GM12878 (cell line): ENCODE results near the gene CDK17. TPM values are rescaled to one million over a fixed set of nuclear protein-coding genes. Genes with fewer than 3 reads are reported as not detected.

Source experiments
- ATAC-seq: fragments of 200-7000 bp; cut with Tn5 transposase; 3 replicates; pipeline ENCODE4 v1.9.1; 2020; ENCODE audit warnings: mild to moderate bottlenecking, moderate library complexity
- BruUV-seq: library from RNA; stranded (reverse); fragments of 400-500 nt; replicated peaks from 2 replicates; lab custom pipeline; 2021; lab: Mats Ljungman, UMichigan
- CTCF ChIA-PET: fragments of 300-600 bp; sonication (Branson Sonifier 250); formaldehyde crosslinking; extraction: SDS; loops from one replicate; lab custom pipeline; 2021; ENCODE audit warnings: inconsistent platforms; lab: Yijun Ruan, JAX
- POLR2A ChIA-PET: fragments of 350-600 bp; formaldehyde crosslinking; extraction: SDS; loops from one replicate; lab custom pipeline; 2021; ENCODE audit warnings: inconsistent platforms; lab: Charles Lee
- RAD21 ChIA-PET: fragments of 300-600 bp; sonication (Branson Sonifier 250); formaldehyde crosslinking; loops from one replicate; lab custom pipeline; 2023; ENCODE audit warnings: antibody characterized with exemption; ENCODE audit not compliant: unreplicated experiment; lab: Charles Lee
- SMC1A ChIA-PET: fragments of 300-600 bp; sonication (Branson Sonifier 250); formaldehyde crosslinking; loops from one replicate; lab custom pipeline; 2023; ENCODE audit not compliant: unreplicated experiment, uncharacterized antibody; lab: Charles Lee
- DNase-seq: peaks from one replicate; pipeline ENCODE4 v3.0.0-alpha.2; 2011; ENCODE audit warnings: low read depth, low spot score
- FAIRE-seq: peaks from 3 replicates; lab custom pipeline; 2011; peaks lifted over from hg19 to GRCh38; lab: Jason Lieb, UNC
- H2AFZ ChIP-seq: 2 replicates; pipeline ENCODE4 v1.6.0; 2011; ENCODE audit warnings: low read depth, low read length, control low read depth; ENCODE audit not compliant: control insufficient read depth
- H3K27ac ChIP-seq: 2 replicates; pipeline ENCODE4 v1.5.1; 2011; ENCODE audit warnings: control low read depth; ENCODE audit not compliant: control insufficient read depth, insufficient read depth
- H3K27me3 ChIP-seq, 2 experiments: replicated peaks in 1 of 2; 2 replicates each; pipeline versions ENCODE4 v1.6.0 to v1.6.1; 2011; ENCODE audit warnings: low read length in 1 of 2; ENCODE audit not compliant: control insufficient read depth in 2 of 2, insufficient read depth in 2 of 2
- H3K36me3 ChIP-seq, 2 experiments: 2 replicates each; pipeline ENCODE4 v1.5.1; 2011; ENCODE audit warnings: low read length in 1 of 2; ENCODE audit not compliant: control insufficient read depth in 2 of 2, insufficient read depth in 2 of 2
- H3K4me1 ChIP-seq: 2 replicates; pipeline ENCODE4 v1.6.1; 2011; ENCODE audit warnings: mild to moderate bottlenecking, low read length, moderate library complexity, mixed read lengths; ENCODE audit not compliant: control insufficient read depth, insufficient read depth
- H3K4me2 ChIP-seq: 2 replicates; pipeline ENCODE4 v1.6.0; 2011; ENCODE audit warnings: control low read depth; ENCODE audit not compliant: control insufficient read depth, insufficient read depth
- H3K4me3 ChIP-seq: fragments of 200-600 bp; sonication (generic); 2 replicates; pipeline ENCODE4 v1.5.1; 2016
- H3K79me2 ChIP-seq: 2 replicates; pipeline ENCODE4 v1.6.0; 2011; ENCODE audit warnings: low read length; ENCODE audit not compliant: control insufficient read depth, insufficient read depth
- H3K9ac ChIP-seq: 2 replicates; pipeline ENCODE4 v1.8.0; 2011; ENCODE audit warnings: low read length, control low read depth, mixed read lengths; ENCODE audit not compliant: control insufficient read depth, insufficient read depth
- H3K9me3 ChIP-seq: replicated peaks from 3 replicates; pipeline ENCODE4 v1.5.1; 2011; ENCODE audit warnings: mild to moderate bottlenecking, low read length; ENCODE audit not compliant: control insufficient read depth, insufficient read depth
- H4K20me1 ChIP-seq: 2 replicates; pipeline ENCODE4 v1.6.0; 2011; ENCODE audit not compliant: control insufficient read depth, insufficient read depth
- EZH2 ChIP-seq: IDR thresholded peaks from 2 replicates; pipeline ENCODE4 v1.6.1; 2012; ENCODE audit warnings: low read depth, mild to moderate bottlenecking, control low read depth, inconsistent platforms, low read length, borderline replicate concordance; ENCODE audit not compliant: control insufficient read depth
- GATAD2B ChIP-seq: fragments of 450-650 bp; conservative IDR thresholded peaks from 2 replicates; pipeline ENCODE4 v1.6.1; 2017; ENCODE audit warnings: low read depth, mild to moderate bottlenecking, moderate library complexity
- MEF2A ChIP-seq: IDR thresholded peaks from 2 replicates; pipeline ENCODE4 v1.6.1; 2011; ENCODE audit warnings: low read depth, mild to moderate bottlenecking, low read length, moderate library complexity; ENCODE audit not compliant: insufficient read depth
- MEF2B ChIP-seq: fragments of 450-650 bp; IDR thresholded peaks from 2 replicates; pipeline ENCODE4 v1.6.1; 2018; ENCODE audit warnings: mild to moderate bottlenecking, moderate library complexity; ENCODE audit not compliant: partially characterized antibody, poor library complexity, severe bottlenecking
- WGBS: methylation state at CpG from one replicate; pipeline ENCODE4 v1.1.6; 2016; ENCODE audit warnings: low lambda C conversion rate; ENCODE audit not compliant: insufficient replicate concordance, insufficient coverage; ENCODE audit errors: missing lambda C conversion rate; 5-methylcytosine and 5-hydroxymethylcytosine counted together
- in situ Hi-C: fragments of 300-500 bp; cut with MboI; formaldehyde crosslinking; loops from 9 replicates; pipeline ENCODE4 v1.14.3; 2018; ENCODE audit warnings: mixed read lengths
- intact Hi-C: fragments of 100-400 bp; cut with micrococcal nuclease; formaldehyde crosslinking; loops from one replicate; pipeline ENCODE4 v1.14.2; 2022; ENCODE audit not compliant: unreplicated experiment
- polyA plus RNA-seq, 11 experiments: library from polyadenylated mRNA; depleted of rRNA in 4 of 11; unstranded in 6 of 11; stranded (reverse) in 5 of 11; fragments of >200 nt; fragmentation: Nextera tagmentation in 4 of 11; fragmentation: Illumina TruSeq in 1 of 11; extraction: Ambion mirVana in 4 of 11; extraction: Trizol in 1 of 11; gene quantifications; 1 replicate in 1 of 11; 2 replicates in 10 of 11; pipeline versions ENCODE4 v1.2.1 to v1.2.3, GENCODE V29; 2011 to 2016; ENCODE audit warnings: inconsistent platforms in 2 of 11, missing spikeins in 2 of 11, low read depth in 1 of 11
- total RNA-seq, 4 experiments: library from RNA; depleted of rRNA in 3 of 4; stranded (reverse); fragments of >200 nt in 3 of 4; fragmentation: Illumina TruSeq in 1 of 4; extraction: Trizol in 1 of 4; gene quantifications; 2 replicates each; pipeline versions ENCODE4 v1.2.1 to v1.2.3, GENCODE V29; 2013 to 2021
- TF ChIP-seq, protein P1 (sequence below): fragments of 450-650 bp; formaldehyde crosslinking; IDR thresholded peaks from 2 replicates; pipeline ENCODE4 v1.4.0; 2020; ENCODE audit warnings: mild to moderate bottlenecking, moderate library complexity
- TF ChIP-seq, protein P2 (sequence below): fragments of 450-650 bp; IDR thresholded peaks from 2 replicates; pipeline ENCODE4 v1.6.1; 2017; ENCODE audit warnings: mild to moderate bottlenecking, moderate library complexity

The CDK17 gene
- total and polyA plus RNA-seq, 10 of the 15 experiments (the other 5 are each of a cell fraction or from before 2014, with no cell fraction given) = 5.6 to 45.6 (median 18.3) TPM

DNA sequence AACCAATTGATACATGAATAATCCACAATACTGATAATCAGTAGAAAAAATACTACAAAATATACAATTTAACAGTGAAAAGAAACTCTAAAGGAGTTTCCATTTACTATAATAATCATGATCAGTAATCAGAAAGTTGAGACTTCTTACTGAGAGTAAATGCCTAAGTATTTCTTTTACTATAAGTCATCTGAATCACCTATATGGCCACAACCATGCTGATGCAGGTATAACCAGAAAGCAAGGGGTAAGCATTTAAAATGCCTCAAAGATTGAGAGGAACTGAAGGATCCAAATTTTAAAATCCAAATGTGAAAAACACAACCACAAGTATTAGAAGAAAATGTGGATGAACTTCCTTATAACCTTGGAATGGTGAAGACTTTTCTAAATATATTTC, 23.4 kb downstream of the CDK17 start:
- intact Hi-C loops (no loop called here), in situ Hi-C loops (no loop called here)
- Histone ChIP-seq H3K79me2 (peaks cover 88% of the 10 kb centered on the region), H4K20me1 (no peaks in the 10 kb centered on the region), H3K4me3 (no peak overlapping the region), H3K9me3 (peaks cover 8% of the 10 kb centered on the region), H3K9ac (no peak overlapping the region), H3K4me2 (no peak overlapping the region), H3K36me3 (no peaks in the 10 kb centered on the region), H2AFZ (no peak overlapping the region), H3K27me3 (no peaks in the 10 kb centered on the region), H3K4me1 (peaks cover 18% of the 10 kb centered on the region), H3K27ac (no peak overlapping the region)
- BruUV-seq = no TSS peak
- ATAC-seq (peak; percentile 36; the same call in 2 of the 3 replicates), DNase-seq (no peak), FAIRE-seq (no peak)
- ChIA-PET RAD21 (no interaction called here), POLR2A (no interaction called here), CTCF (interaction anchor here (0.6 kb wide), 1 partner anchor 12 kb away, joined by 5 read pairs; no protein-coding TSS in a partner anchor), SMC1A (interaction anchor here (1.0 to 2.6 kb wide), 2 partner anchors 14 to 21 kb away, joined by 3 to 10 read pairs; no protein-coding TSS in a partner anchor)
- TF ChIP-seq MEF2A = no peak
- TF ChIP-seq, all 136 proteins: peak for 0

DNA sequence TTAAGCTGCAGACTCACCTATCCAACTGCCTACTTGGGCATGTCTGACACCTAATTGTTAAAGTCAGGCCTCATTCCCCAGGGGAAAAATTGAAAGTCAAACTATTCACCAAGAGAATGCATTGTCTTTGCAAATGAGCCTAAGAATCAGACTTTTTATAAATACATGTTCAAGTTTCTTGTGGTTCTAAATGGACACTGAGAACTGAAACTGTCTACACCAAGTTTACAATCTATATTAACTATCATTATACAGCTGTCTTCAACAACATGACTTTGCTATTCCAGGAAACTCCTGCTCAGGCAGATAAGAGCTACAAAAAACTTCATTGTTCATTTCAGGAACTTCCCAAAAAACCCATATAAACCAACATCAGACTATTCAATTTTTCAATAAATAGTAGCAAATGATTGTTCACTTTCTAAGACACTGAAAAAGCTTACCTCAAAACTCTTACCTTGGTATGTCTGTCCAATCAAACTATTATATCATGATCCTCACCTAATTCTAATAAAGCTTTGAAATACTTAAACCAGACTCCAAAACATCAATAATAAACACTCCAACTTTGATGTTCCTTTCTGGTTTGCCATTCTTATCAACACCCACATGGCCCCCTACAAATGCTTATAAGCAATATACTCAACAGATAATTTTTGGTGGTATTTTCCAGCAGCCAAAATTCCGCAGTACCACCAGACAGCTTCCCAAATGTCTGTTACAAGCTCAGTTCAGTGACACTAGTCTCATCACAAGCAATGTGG, 24.2 kb downstream of the CDK17 start:
- no peaks in the 10 kb centered on the region for H4K20me1 ChIP-seq
- H3K36me3 ChIP-seq = no peaks in the 10 kb centered on the region
- H2AFZ ChIP-seq = no peak overlapping the region
- 100% methylated on average over 1 of the region's 1 CpG for WGBS
- H3K4me3 ChIP-seq = no peak overlapping the region
- H3K9me3 ChIP-seq = peaks cover 8% of the 10 kb centered on the region
- ChIA-PET CTCF (interaction anchor here (0.6 to 1.0 kb wide), 6 partner anchors 12 to 73 kb away, joined by 3 to 5 read pairs (median 4); partner anchors contain the start of gene CDK17), POLR2A (interaction anchor here (0.6 to 0.9 kb wide), 4 partner anchors 12 to 25 kb away, joined by 3 read pairs; no protein-coding TSS in a partner anchor), SMC1A (interaction anchor here (0.6 to 2.6 kb wide), 12 partner anchors 13 to 160 kb away, joined by 3 to 10 read pairs (median 3); no protein-coding TSS in a partner anchor), RAD21 (interaction anchor here (0.5 to 1.2 kb wide), 7 partner anchors 14 to 175 kb away, joined by 3 read pairs; no protein-coding TSS in a partner anchor)
- H3K4me2 ChIP-seq = peak overlapping the region; percentile 69
- no peak overlapping the region for H3K9ac ChIP-seq
- in situ Hi-C loops (no loop called here), intact Hi-C loops (no loop called here)
- peak; percentile 56 for DNase-seq
- TSS peak; percentile 7 for BruUV-seq
- H3K79me2 ChIP-seq = peaks cover 85% of the 10 kb centered on the region
- no peak for FAIRE-seq
- peak; percentile 72 for ATAC-seq
- peaks cover 18% of the 10 kb centered on the region for H3K4me1 ChIP-seq
- peak overlapping the region; percentile 21; the same call in 1 of the 2 replicates for H3K27ac ChIP-seq
- H3K27me3 ChIP-seq = no peaks in the 10 kb centered on the region
- TF ChIP-seq, protein P1, sequence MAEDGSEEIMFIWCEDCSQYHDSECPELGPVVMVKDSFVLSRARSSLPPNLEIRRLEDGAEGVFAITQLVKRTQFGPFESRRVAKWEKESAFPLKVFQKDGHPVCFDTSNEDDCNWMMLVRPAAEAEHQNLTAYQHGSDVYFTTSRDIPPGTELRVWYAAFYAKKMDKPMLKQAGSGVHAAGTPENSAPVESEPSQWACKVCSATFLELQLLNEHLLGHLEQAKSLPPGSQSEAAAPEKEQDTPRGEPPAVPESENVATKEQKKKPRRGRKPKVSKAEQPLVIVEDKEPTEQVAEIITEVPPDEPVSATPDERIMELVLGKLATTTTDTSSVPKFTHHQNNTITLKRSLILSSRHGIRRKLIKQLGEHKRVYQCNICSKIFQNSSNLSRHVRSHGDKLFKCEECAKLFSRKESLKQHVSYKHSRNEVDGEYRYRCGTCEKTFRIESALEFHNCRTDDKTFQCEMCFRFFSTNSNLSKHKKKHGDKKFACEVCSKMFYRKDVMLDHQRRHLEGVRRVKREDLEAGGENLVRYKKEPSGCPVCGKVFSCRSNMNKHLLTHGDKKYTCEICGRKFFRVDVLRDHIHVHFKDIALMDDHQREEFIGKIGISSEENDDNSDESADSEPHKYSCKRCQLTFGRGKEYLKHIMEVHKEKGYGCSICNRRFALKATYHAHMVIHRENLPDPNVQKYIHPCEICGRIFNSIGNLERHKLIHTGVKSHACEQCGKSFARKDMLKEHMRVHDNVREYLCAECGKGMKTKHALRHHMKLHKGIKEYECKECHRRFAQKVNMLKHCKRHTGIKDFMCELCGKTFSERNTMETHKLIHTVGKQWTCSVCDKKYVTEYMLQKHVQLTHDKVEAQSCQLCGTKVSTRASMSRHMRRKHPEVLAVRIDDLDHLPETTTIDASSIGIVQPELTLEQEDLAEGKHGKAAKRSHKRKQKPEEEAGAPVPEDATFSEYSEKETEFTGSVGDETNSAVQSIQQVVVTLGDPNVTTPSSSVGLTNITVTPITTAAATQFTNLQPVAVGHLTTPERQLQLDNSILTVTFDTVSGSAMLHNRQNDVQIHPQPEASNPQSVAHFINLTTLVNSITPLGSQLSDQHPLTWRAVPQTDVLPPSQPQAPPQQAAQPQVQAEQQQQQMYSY (CRISPR knock-in tag) = no peak
- TF ChIP-seq, protein P2, sequence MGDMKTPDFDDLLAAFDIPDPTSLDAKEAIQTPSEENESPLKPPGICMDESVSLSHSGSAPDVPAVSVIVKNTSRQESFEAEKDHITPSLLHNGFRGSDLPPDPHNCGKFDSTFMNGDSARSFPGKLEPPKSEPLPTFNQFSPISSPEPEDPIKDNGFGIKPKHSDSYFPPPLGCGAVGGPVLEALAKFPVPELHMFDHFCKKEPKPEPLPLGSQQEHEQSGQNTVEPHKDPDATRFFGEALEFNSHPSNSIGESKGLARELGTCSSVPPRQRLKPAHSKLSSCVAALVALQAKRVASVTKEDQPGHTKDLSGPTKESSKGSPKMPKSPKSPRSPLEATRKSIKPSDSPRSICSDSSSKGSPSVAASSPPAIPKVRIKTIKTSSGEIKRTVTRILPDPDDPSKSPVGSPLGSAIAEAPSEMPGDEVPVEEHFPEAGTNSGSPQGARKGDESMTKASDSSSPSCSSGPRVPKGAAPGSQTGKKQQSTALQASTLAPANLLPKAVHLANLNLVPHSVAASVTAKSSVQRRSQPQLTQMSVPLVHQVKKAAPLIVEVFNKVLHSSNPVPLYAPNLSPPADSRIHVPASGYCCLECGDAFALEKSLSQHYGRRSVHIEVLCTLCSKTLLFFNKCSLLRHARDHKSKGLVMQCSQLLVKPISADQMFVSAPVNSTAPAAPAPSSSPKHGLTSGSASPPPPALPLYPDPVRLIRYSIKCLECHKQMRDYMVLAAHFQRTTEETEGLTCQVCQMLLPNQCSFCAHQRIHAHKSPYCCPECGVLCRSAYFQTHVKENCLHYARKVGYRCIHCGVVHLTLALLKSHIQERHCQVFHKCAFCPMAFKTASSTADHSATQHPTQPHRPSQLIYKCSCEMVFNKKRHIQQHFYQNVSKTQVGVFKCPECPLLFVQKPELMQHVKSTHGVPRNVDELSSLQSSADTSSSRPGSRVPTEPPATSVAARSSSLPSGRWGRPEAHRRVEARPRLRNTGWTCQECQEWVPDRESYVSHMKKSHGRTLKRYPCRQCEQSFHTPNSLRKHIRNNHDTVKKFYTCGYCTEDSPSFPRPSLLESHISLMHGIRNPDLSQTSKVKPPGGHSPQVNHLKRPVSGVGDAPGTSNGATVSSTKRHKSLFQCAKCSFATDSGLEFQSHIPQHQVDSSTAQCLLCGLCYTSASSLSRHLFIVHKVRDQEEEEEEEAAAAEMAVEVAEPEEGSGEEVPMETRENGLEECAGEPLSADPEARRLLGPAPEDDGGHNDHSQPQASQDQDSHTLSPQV = no peak
- TF ChIP-seq GATAD2B = no peak
- TF ChIP-seq EZH2 = no peak
- TF ChIP-seq MEF2B = peak; percentile 89
